Measurements from ENCODE around the gene FHAD1.
"Not testable (repeated sequence)": the region's sequence is repeated elsewhere in the genome, so short reads cannot be mapped to it uniquely, and the experiment has no call there.

Gene FHAD1

GRCh38 chr1:15424146-15424667 is 177.2 kb downstream of the FHAD1 start:
- peak; percentile 97 for DNase-seq

GRCh38 chr1:15424981-15425380 is 178.0 kb downstream of the FHAD1 start:
- DNase-seq: no peak

GRCh38 chr1:15425521-15425920 is 178.5 kb downstream of the FHAD1 start:
- DNase-seq: no peak

GRCh38 chr1:15425958-15426357 is 178.9 kb downstream of the FHAD1 start:
- DNase-seq: no peak

DNA sequence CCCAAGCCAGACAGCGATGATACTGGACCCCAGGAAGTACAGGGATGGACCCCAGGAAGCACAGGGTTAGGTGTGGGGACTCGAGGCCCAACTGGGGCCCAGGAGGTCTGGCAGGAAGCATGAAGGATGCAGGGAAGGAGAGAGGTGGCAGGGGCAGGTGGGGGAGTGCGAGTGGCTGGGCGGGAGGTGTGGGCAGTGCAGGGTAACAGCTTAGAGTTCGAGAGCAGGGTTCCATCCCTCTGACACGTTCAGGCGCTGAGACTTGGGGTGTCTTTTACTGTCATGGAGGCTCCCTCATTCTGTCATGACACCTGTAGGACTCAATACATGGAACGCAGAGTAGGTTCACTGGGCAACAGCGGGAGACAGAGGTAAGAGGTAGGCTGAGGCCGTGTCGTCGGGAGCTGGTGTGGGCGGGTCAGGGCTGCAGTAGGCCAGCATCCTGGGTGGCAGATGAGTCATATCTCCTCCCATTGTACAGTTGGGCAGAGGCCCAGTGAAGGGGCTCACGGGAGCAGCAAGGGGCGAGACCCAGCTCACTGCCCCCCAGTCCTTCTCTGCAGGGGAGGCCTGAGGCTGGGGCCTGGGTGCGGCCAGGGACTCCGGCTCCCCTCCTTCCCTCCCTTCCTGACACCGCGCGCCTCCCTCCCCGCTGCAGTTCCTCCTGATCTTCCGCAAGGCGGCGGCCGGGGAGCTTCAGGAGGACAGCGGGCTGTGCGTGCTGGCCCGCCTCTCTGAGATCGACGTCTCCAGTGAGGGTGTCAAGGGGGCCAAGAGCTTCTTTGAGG is 179.7 kb downstream of the FHAD1 start:
- no peak for DNase-seq

GRCh38 chr1:15427280-15427666 is 180.2 kb downstream of the FHAD1 start:
- DNase-seq: no peak

- DNase-seq: not testable (repeated sequence)
These were observed 181.2 kb downstream of the FHAD1 start for GRCh38 chr1:15428252-15428651.

DNA sequence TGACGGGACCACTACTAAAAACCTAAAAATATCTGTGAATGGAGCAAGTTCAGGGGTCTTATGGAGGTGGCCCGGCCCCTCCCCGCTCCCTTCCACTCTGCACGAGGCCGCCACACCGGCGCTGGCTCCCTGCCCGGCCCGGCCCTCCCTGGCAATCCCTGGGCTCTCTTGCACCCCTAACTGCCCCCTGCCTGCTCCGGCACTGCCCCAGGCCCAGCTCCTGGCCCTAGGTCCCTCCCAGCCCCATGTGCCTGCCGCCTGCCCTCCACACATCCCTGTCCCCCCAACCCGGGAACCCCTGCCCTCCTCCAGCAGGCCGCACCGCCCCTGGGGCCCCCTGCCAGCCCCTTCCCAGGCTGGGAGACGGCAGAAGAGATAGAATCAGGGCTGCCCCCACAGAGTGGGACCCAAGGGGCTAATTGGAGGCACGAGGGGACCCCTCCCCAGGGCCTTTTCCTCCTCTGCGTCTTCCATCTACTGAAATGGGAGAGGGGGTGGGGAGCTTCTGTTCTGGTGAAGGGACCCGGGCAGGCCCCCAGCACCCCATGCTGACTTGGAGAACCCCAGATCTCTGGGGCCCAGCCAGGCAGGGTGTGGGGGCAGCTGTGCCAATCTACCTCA is 181.9 kb downstream of the FHAD1 start:
- DNase-seq: no peak

DNA sequence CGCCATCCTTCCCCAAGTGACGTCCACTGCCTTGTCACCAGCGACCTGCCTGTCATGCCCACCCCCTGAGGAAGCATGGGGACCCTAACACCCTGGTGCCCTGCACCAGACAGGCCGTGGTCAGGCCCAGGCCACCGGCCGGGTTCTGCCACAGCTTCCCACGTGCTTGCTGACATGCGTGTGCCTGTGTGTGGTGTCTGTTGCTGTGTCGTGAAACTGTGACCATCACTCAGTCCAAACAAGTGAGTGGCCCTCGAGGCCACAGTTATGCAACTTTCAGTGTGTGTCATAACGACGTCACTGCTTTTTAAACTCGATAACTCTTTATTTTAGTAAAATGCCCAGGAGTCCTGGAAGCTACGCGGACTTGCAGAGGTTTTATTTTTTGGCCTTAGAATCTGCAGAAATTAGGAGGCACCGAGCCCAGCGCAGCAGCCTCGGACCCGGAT is 182.7 kb downstream of the FHAD1 start:
- no peak for DNase-seq

DNA sequence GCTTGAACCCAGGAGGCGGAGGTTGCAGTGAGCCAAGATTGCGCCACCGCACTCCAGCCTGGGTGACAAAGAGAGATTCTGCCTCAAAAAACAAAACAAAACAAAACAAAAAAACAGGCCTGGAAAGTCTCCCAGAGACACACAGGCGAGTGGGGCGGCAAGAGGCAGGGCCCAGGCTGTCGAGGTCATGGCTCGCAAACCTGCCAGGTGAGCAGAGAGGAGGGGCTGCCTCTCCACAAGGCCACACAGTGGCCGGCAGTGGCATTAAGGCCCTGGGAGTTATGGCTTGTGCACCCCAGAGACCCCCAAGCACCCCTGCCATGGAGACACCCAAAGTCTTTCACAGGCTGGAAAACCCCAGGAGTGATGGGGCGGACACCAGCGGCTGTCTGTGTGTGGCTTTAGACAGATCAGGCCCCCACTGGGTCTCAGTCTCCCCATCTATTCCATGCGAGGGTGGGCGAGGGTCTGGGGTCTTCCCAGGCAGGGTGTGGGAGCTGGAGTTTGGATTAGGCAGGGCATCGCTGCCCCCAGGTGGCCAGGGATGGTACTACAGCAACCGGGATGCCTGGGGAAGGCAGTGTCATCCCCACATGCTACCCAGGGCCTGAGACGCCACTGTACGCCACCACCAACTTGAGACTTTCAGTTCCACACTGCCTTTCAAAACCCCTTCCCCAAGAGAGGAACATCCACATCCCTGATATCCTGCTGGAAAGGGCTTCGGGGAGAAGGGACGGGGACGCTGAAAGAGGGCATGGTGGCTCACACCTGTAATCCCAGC is 184.0 kb downstream of the FHAD1 start:
- no peak for DNase-seq

DNA sequence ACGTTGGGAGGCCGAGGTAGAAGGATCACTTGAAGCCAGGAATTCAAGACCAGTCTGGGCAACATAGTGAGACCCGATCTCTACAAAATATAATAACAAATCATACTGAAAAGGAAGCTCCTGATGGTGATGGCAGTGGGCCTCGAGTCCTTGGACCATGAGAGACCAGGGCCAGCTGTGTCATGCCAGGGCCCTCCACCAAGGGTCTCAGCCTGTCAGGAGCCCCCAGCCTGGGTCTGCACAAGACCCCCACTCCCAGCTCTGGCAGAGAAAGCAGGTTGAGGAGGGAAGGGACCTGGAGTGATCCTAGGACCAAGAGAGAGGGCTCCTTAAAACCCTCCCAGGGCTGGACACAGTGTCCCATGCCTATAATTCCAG is 184.5 kb downstream of the FHAD1 start:
- DNase-seq: no peak

DNA sequence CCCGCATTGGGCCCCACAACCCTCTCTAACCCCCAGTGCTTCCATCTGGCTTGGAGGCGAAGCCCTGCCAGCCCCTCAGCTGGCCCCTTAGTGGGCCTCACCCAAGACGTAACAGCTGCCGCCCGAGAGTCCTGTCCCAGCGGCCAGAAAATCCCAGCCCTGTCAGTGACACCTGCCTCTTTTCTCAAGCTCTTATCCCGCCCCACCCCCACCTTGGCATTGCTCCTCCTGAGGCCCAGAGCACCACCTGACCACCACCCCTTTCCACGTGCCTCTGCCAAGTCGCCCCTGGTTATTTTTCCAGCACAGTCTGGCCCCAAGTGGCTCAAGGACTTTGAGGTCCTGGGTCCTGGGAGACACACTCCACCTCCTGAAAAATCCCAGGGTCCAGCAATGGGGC is 185.3 kb downstream of the FHAD1 start:
- no peak for DNase-seq

DNA sequence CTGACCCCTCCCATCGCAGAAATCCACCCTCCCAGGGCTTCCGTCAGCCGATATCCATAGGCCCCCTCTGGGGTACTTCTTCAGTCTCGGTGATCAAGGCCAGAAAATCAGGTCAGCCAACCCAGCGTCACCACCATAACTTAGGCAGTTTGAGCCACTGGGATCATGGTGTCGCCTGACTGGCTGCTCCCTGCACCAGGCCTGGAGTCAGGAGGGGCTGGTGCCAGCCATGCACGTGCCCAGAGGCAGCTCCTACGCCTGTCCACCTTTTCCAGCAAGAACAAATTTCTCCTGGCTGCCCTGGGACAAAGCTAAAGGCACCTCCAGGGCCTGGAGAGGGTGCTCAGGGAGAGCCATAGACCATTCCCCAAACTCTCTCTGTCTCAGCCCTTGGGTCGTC is 186.4 kb downstream of the FHAD1 start:
- DNase-seq: no peak

GRCh38 chr1:15434739-15435138 is 187.7 kb downstream of the FHAD1 start:
- not testable (repeated sequence) for DNase-seq

- no peak for DNase-seq
These were observed 188.4 kb downstream of the FHAD1 start for GRCh38 chr1:15435239-15436077.

DNA sequence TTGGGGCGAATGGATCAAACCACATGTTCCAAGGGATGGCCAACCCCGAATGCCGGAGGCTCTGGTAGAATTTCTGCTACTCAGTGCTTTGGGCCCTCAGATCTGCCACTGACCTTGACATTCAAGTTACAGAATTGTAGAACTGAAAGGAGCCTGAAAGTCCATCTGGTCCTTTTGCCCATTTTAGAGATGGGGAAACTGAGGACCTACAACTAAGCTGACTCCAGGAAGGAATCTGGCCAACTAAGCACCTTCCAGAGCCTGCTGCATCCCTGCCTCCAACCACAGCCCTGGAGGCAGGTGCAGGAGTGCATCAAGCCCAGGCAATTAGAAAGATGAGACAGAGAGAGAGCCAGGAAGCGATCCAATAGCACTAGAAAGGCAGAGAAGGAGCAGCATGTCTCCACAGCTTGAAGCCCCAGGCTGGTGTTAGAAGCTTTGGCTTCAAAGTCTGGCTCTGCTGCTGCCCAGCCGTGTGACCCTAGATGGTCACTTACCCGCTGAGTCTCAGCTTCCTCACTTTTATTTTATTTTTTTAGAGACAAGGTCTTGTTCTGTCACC is 189.9 kb downstream of the FHAD1 start:
- no peak for DNase-seq

- DNase-seq: no peak
These were observed 192.3 kb downstream of the FHAD1 start for GRCh38 chr1:15439325-15439724.

GRCh38 chr1:15440357-15440756 is 193.3 kb downstream of the FHAD1 start:
- no peak for DNase-seq

DNA sequence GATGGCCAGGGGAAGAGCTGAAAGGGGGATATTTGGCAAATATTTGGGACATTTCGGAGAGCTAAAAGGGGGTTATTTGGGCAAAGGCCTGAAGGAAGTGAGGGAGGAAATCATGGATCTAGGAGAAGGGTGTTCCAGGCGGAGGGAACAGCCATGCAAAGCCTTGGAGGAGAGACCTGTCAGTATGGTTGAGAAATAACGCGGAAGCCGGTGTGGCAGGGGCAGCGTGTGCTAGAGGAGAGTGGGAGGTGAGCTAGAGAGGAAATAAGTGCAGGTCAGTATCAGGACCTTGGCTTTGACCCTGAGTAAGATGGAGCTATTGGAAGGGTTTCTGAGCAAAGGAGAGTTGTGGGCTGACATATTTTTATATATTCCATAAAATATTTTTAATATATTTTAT is 194.2 kb downstream of the FHAD1 start:
- DNase-seq: no peak

- DNase-seq: no peak
These were observed 195.1 kb downstream of the FHAD1 start for GRCh38 chr1:15442119-15442518.

DNA sequence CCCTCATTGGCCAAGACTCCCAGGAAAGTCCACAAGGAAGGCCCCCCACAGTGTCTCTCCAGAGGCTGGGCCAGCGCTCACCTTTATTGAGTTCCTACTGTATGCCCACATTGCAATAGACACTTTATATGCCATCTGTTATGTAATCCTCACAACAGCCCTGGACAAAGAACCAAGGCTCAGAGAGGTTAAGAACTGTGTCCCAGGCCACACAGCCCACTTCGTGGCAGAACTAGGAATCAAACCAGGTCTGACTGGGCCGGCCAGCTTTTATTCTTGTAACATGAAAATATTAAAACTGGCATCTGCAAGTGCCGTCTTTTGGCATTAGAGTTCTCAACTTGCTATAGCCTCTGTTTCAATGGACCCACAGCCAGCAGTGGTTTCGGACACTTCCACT is 195.7 kb downstream of the FHAD1 start:
- no peak for DNase-seq

DNA sequence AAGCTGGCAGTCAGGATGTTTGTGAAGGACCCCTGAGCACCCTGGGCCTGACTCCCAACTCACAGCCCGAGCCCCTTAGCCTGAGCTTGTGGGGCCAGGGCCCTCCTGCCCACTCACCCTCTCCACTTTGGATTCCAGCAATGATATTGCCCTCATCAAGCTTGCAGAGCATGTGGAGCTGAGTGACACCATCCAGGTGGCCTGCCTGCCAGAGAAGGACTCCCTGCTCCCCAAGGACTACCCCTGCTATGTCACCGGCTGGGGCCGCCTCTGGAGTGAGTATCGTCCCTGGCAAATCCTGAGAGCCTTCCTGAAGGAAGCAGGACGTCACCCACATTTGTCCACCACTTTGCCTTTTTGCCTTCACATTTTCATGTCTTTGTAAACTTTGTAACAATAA is 196.3 kb downstream of the FHAD1 start:
- no peak for DNase-seq

Data from DMS153 (cell line).